ENCODE results near the gene INHBE. TPM values are rescaled to one million over a fixed set of nuclear protein-coding genes. Genes with fewer than 3 reads are reported as not detected.
"Not testable (repeated sequence)": the region's sequence is repeated elsewhere in the genome, so short reads cannot be mapped to it uniquely, and the experiment has no call there.

The INHBE gene
- total RNA-seq, 4 donors from 2014 or later, result not detected

DNA sequence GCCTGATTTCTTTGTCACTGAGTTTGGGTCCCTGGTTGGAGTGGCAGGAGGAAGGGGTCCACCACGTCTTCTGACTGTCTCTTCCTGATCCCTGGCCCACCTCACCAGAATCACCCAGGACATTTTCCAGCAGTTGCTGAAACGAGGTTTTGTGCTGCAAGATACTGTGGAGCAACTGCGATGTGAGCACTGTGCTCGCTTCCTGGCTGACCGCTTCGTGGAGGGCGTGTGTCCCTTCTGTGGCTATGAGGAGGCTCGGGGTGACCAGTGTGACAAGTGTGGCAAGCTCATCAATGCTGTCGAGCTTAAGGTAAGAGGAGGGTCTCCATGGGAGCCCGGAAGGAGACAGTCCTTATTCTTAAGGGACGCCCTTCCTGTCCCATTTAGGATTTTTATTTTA lies 45.1 kb downstream of the INHBE start:
- Histone ChIP-seq H3K27me3 (no peaks in the 10 kb centered on the region), H3K9me3 (no peaks in the 10 kb centered on the region), H3K27ac (replicated peaks in 1 of 4) (no peak overlapping the region), H3K36me3 (peaks cover 56 to 100% (median 91%) of the 10 kb centered on the region in 4 donors), H3K4me1 (no peaks in the 10 kb centered on the region), H3K4me3 (no peak overlapping the region)
- WGBS, result 88% methylated on average over 11 of the region's 11 CpGs
- intact Hi-C loops (cut with DNase I), result no loop called here
- TF ChIP-seq POLR2A (IDR thresholded peaks at IDR 0.05; ENCODE audit: low read depth) (no peak), EP300 (IDR thresholded peaks at IDR 0.05) (no peak), POLR2AphosphoS5 (IDR thresholded peaks at IDR 0.05) (no peak)
- TF ChIP-seq, protein P1, sequence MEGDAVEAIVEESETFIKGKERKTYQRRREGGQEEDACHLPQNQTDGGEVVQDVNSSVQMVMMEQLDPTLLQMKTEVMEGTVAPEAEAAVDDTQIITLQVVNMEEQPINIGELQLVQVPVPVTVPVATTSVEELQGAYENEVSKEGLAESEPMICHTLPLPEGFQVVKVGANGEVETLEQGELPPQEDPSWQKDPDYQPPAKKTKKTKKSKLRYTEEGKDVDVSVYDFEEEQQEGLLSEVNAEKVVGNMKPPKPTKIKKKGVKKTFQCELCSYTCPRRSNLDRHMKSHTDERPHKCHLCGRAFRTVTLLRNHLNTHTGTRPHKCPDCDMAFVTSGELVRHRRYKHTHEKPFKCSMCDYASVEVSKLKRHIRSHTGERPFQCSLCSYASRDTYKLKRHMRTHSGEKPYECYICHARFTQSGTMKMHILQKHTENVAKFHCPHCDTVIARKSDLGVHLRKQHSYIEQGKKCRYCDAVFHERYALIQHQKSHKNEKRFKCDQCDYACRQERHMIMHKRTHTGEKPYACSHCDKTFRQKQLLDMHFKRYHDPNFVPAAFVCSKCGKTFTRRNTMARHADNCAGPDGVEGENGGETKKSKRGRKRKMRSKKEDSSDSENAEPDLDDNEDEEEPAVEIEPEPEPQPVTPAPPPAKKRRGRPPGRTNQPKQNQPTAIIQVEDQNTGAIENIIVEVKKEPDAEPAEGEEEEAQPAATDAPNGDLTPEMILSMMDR (IDR thresholded peaks at IDR 0.05), result no peak
- no peak for DNase-seq (ENCODE audit: extremely low spot score)

- H3K9me3 ChIP-seq; DNase-seq (ENCODE audit: extremely low spot score); H3K4me1 ChIP-seq; H3K27ac ChIP-seq (replicated peaks in 1 of 4); H3K4me3 ChIP-seq; H3K27me3 ChIP-seq; intact Hi-C loops (cut with DNase I): not testable (repeated sequence)
- peaks cover 69 to 95% (median 87%) of the 10 kb centered on the region in 4 donors for H3K36me3 ChIP-seq
- 85% methylated on average over 22 of the region's 22 CpGs for WGBS
Measured at GRCh38 chr12:57502311-57502969, 47.3 kb downstream of the INHBE start.

DNA sequence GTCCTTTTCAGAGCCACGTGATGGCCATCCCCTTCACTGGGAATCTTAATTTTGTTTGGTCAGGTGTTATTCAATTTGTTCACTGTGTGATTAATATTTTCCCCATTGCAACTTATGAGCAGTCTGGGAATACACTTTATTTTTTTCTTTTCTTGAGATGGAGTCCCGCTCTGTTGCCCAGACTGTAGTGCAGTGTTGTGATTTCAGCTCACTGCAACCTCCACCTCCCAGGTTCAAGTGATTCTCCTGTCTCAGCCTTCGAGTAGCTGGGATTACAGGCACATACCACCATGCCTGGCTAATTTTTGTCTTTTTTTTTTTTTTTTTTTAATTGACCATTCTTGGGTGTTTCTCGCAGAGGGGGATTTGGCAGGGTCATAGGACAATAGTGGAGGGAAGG lies 51.4 kb downstream of the INHBE start:
- 77% methylated on average over 4 of the region's 4 CpGs for WGBS
- H3K9me3 ChIP-seq; H3K4me1 ChIP-seq; H3K27ac ChIP-seq (replicated peaks in 1 of 4); H3K27me3 ChIP-seq; H3K4me3 ChIP-seq; intact Hi-C loops (cut with DNase I); DNase-seq (ENCODE audit: extremely low spot score): not testable (repeated sequence)
- peaks cover 49 to 94% (median 82%) of the 10 kb centered on the region in 4 donors for H3K36me3 ChIP-seq

Small RNAs within 50 kb of the gene (small RNA-seq; reads per million reads assigned to genes)
- gene RNU6-879P, result 0 reads per million in 3 donors

Other genes with a start within 250 kb of the INHBE start
- not detected for gene NXPH4, start 238.5 kb upstream of the INHBE start, total RNA-seq
- gene SHMT2, start 225.6 kb upstream of the INHBE start, total RNA-seq, result 10 to 100 TPM; 22.8 to 60.4 (median 34.6) TPM
- 1 to 10 TPM in 2 of 4 donors, under 1 TPM in 2; 0.42 to 1.7 (median 1.2) TPM for gene STAC3, start 204.1 kb upstream of the INHBE start, total RNA-seq
- gene R3HDM2, start 24.3 kb upstream of the INHBE start, total RNA-seq, result 10 to 100 TPM; 30.3 to 41.5 (median 35.1) TPM
- not detected for gene INHBC, start 20.5 kb upstream of the INHBE start, total RNA-seq
- under 1 TPM in 3 of 4 donors, not detected in 1; 0.17 to 0.98 (median 0.84) TPM for gene GLI1, start 4.5 kb downstream of the INHBE start, total RNA-seq
- gene ARHGAP9, start 24.6 kb downstream of the INHBE start, total RNA-seq, result 10 to 100 TPM in 2 of 4 donors, 1 to 10 TPM in 2; 6.0 to 12.9 (median 8.8) TPM
- gene MARS1, start 32.8 kb downstream of the INHBE start, total RNA-seq, result 10 to 100 TPM; 53.2 to 81.0 (median 62.7) TPM
- 10 to 100 TPM; 14.4 to 43.9 (median 24.4) TPM for gene DDIT3, start 65.2 kb downstream of the INHBE start, total RNA-seq
- gene MBD6, start 67.5 kb downstream of the INHBE start, total RNA-seq, result 10 to 100 TPM; 13.8 to 19.9 (median 16.9) TPM
- 100 to 1,000 TPM; 161 to 243 (median 202) TPM for gene DCTN2, start 91.9 kb downstream of the INHBE start, total RNA-seq
- 1 to 10 TPM; 2.1 to 3.2 (median 2.4) TPM for gene KIF5A, start 94.7 kb downstream of the INHBE start, total RNA-seq
- gene PIP4K2C, start 135.9 kb downstream of the INHBE start, total RNA-seq, result 10 to 100 TPM; 22.7 to 30.7 (median 29.0) TPM
- 10 to 100 TPM; 39.0 to 68.6 (median 46.8) TPM for gene DTX3, start 149.5 kb downstream of the INHBE start, total RNA-seq
- 100 to 1,000 TPM in 3 of 4 donors, 10 to 100 TPM in 1; 77.7 to 133 (median 111) TPM for gene ARHGEF25, start 156.1 kb downstream of the INHBE start, total RNA-seq
- gene B4GALNT1, start 177.9 kb downstream of the INHBE start, total RNA-seq, result 10 to 100 TPM in 2 of 4 donors, 1 to 10 TPM in 2; 2.8 to 10.9 (median 7.3) TPM
- gene OS9, start 238.8 kb downstream of the INHBE start, total RNA-seq, result 100 to 1,000 TPM; 139 to 223 (median 148) TPM

All from esophagus muscularis mucosa (tissue), 4 donors.